ENCODE data around the gene WLS.

WLS gene

DNA sequence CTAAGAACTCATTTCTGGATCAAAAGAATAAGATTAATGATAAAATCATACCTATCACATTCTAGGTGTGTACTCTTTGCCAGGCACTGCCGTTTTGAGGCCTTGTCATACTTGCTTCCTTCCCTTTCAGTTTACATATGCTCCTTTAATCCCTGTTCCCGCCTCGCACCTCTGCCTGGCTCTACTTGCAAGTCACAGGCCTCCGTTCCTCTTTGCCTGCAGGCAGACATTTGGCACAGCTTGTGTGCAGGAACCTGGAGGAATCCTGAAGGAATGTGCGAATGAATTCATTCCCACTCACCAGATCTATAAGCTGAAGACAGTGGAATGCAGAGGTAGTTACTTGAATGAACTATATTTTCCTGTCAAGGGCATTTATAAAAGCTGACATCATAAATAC is 13.8 kb downstream of the WLS start:
- TF ChIP-seq RARB (CRISPR knock-in tag; IDR thresholded peaks at IDR 0.05) (no peak), ZNF70 (CRISPR knock-in tag; IDR thresholded peaks at IDR 0.05) (no peak), GLIS3 (CRISPR knock-in tag; IDR thresholded peaks at IDR 0.05) (no peak)
- TF ChIP-seq, protein P1, sequence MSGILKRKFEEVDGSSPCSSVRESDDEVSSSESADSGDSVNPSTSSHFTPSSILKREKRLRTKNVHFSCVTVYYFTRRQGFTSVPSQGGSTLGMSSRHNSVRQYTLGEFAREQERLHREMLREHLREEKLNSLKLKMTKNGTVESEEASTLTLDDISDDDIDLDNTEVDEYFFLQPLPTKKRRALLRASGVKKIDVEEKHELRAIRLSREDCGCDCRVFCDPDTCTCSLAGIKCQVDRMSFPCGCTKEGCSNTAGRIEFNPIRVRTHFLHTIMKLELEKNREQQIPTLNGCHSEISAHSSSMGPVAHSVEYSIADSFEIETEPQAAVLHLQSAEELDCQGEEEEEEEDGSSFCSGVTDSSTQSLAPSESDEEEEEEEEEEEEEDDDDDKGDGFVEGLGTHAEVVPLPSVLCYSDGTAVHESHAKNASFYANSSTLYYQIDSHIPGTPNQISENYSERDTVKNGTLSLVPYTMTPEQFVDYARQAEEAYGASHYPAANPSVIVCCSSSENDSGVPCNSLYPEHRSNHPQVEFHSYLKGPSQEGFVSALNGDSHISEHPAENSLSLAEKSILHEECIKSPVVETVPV (CRISPR knock-in tag; IDR thresholded peaks at IDR 0.05), result no peak
- ATAC-seq, result no peak

DNA sequence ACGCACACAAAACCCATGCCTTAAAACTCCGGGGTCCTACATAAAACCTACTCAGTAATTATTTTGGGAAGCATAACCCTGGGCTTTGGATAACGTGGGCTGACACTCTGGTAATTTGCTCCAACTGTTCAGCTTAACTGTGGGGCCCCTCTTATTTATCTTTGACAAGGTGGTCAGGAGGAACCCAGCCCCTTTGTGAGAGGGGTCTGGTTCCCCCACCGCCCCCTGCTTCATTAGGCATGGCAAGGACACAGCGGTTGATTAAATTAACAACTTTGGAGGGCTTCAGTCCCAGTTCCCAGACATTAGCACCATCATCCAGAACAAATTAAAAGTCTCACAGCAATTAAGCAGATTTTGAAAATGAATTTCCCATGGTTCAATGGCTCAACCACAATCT is 14.7 kb downstream of the WLS start:
- ATAC-seq, result no peak
- TF ChIP-seq BACH2 (CRISPR knock-in tag; IDR thresholded peaks at IDR 0.05; ENCODE audit: borderline replicate concordance) (no peak), ZNF70 (CRISPR knock-in tag; IDR thresholded peaks at IDR 0.05) (no peak), CREB5 (CRISPR knock-in tag; IDR thresholded peaks at IDR 0.05; ENCODE audit: low read depth) (no peak), ZNF565 (CRISPR knock-in tag; conservative IDR thresholded peaks at IDR 0.05; ENCODE audit: low read depth) (no peak), PATZ1 (CRISPR knock-in tag; IDR thresholded peaks at IDR 0.05; ENCODE audit: borderline replicate concordance) (no peak), ARNTL (CRISPR knock-in tag; IDR thresholded peaks at IDR 0.05; ENCODE audit: borderline replicate concordance, low read depth) (no peak), RARB (CRISPR knock-in tag; IDR thresholded peaks at IDR 0.05) (no peak), ZC3H10 (CRISPR knock-in tag; IDR thresholded peaks at IDR 0.05) (no peak), ISL1 (CRISPR knock-in tag; IDR thresholded peaks at IDR 0.05) (no peak), ESRRG (CRISPR knock-in tag; IDR thresholded peaks at IDR 0.05) (no peak), ZFP3 (CRISPR knock-in tag; IDR thresholded peaks at IDR 0.05) (no peak), TOX (CRISPR knock-in tag; IDR thresholded peaks at IDR 0.05; ENCODE audit: borderline replicate concordance) (no peak), OSR1 (CRISPR knock-in tag; IDR thresholded peaks at IDR 0.05) (no peak), ZNF8 (CRISPR knock-in tag; IDR thresholded peaks at IDR 0.05) (no peak), ZFP30 (CRISPR knock-in tag; IDR thresholded peaks at IDR 0.05) (no peak), SNAI2 (CRISPR knock-in tag; IDR thresholded peaks at IDR 0.05) (no peak), TCF4 (CRISPR knock-in tag; IDR thresholded peaks at IDR 0.05; ENCODE audit: borderline replicate concordance) (no peak)
- TF ChIP-seq, protein P2, sequence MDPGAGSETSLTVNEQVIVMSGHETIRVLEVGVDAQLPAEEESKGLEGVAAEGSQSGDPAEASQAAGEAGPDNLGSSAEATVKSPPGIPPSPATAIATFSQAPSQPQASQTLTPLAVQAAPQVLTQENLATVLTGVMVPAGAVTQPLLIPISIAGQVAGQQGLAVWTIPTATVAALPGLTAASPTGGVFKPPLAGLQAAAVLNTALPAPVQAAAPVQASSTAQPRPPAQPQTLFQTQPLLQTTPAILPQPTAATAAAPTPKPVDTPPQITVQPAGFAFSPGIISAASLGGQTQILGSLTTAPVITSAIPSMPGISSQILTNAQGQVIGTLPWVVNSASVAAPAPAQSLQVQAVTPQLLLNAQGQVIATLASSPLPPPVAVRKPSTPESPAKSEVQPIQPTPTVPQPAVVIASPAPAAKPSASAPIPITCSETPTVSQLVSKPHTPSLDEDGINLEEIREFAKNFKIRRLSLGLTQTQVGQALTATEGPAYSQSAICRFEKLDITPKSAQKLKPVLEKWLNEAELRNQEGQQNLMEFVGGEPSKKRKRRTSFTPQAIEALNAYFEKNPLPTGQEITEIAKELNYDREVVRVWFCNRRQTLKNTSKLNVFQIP (CRISPR knock-in tag; IDR thresholded peaks at IDR 0.05; ENCODE audit: borderline replicate concordance, low read depth), result no peak

DNA sequence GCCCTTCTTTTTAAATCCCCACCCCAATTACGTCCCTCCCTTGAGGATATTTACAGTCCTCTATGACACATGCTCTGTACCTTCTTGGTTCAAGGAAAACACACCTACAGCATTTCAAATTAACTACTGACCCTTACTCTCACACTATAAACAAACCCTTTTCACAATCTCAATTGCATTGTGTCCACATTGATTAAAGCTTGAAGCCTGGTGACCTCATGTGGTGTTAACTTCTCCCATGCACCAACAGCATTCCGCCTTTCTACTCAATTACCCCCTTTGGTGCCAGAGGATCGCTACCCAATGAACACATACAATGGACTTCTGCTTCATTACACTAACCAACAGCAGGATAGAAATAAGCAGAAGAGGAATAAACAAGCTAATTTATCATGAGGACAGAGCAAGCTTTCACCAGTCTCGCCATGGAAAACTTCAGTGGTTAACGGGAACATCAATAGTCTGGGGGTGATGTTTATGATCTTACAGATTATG is 15.2 kb downstream of the WLS start:
- no peak for ATAC-seq
- TF ChIP-seq ZFP3 (CRISPR knock-in tag; IDR thresholded peaks at IDR 0.05) (no peak), RARB (CRISPR knock-in tag; IDR thresholded peaks at IDR 0.05) (no peak), ZFP30 (CRISPR knock-in tag; IDR thresholded peaks at IDR 0.05) (no peak), SNAI2 (CRISPR knock-in tag; IDR thresholded peaks at IDR 0.05) (no peak), ZNF8 (CRISPR knock-in tag; IDR thresholded peaks at IDR 0.05) (no peak), PPARA (CRISPR knock-in tag; IDR thresholded peaks at IDR 0.05; ENCODE audit: borderline replicate concordance) (no peak), PATZ1 (CRISPR knock-in tag; IDR thresholded peaks at IDR 0.05; ENCODE audit: borderline replicate concordance) (no peak), ESRRG (CRISPR knock-in tag; IDR thresholded peaks at IDR 0.05) (no peak), ARNTL (CRISPR knock-in tag; IDR thresholded peaks at IDR 0.05; ENCODE audit: borderline replicate concordance, low read depth) (no peak), GLIS3 (CRISPR knock-in tag; IDR thresholded peaks at IDR 0.05) (no peak), ZC3H10 (CRISPR knock-in tag; IDR thresholded peaks at IDR 0.05) (no peak), OSR1 (CRISPR knock-in tag; IDR thresholded peaks at IDR 0.05) (no peak), TCF4 (CRISPR knock-in tag; IDR thresholded peaks at IDR 0.05; ENCODE audit: borderline replicate concordance) (no peak), TOX (CRISPR knock-in tag; IDR thresholded peaks at IDR 0.05; ENCODE audit: borderline replicate concordance) (no peak), BACH2 (CRISPR knock-in tag; IDR thresholded peaks at IDR 0.05; ENCODE audit: borderline replicate concordance) (no peak), ZNF565 (CRISPR knock-in tag; conservative IDR thresholded peaks at IDR 0.05; ENCODE audit: low read depth) (no peak), ISL1 (CRISPR knock-in tag; IDR thresholded peaks at IDR 0.05) (no peak)
- TF ChIP-seq, protein P2 (CRISPR knock-in tag; IDR thresholded peaks at IDR 0.05; ENCODE audit: borderline replicate concordance, low read depth), result no peak
- TF ChIP-seq, protein P1 (CRISPR knock-in tag; IDR thresholded peaks at IDR 0.05), result no peak
